ENCODE measurements around the gene CRYBG1. TPM values are rescaled to one million over a fixed set of nuclear protein-coding genes. Genes with fewer than 3 reads are reported as not detected.

The CRYBG1 gene
- total and polyA plus RNA-seq, 2 of the 13 experiments (the other 11 are each of a cell fraction or from before 2014, with no cell fraction given), result 10.1 to 21.9 TPM

- TF ChIP-seq LBX2 (CRISPR knock-in tag; IDR thresholded peaks at IDR 0.05; ENCODE audit: borderline replicate concordance) (no peak), ZNF430 (CRISPR knock-in tag; IDR thresholded peaks at IDR 0.05) (no peak), ATF5 (CRISPR knock-in tag; IDR thresholded peaks at IDR 0.05; ENCODE audit: low read depth) (no peak), PAXIP1 (CRISPR knock-in tag; conservative IDR thresholded peaks at IDR 0.05) (no peak), ZNF326 (CRISPR knock-in tag; IDR thresholded peaks at IDR 0.05; ENCODE audit: borderline replicate concordance) (no peak), ZNF678 (CRISPR knock-in tag; IDR thresholded peaks at IDR 0.05) (no peak), AKNA (CRISPR knock-in tag; IDR thresholded peaks at IDR 0.05; ENCODE audit: borderline replicate concordance) (no peak), KLF12 (CRISPR knock-in tag; IDR thresholded peaks at IDR 0.05; ENCODE audit: borderline replicate concordance) (no peak), ZFX (CRISPR knock-in tag; IDR thresholded peaks at IDR 0.05; ENCODE audit: low read depth) (peak; percentile 27; the same call in 1 of the 2 replicates), RELA (CRISPR knock-in tag; IDR thresholded peaks at IDR 0.05) (no peak), ZNF776 (CRISPR knock-in tag; IDR thresholded peaks at IDR 0.05) (no peak), DPF2 (CRISPR knock-in tag; IDR thresholded peaks at IDR 0.05; ENCODE audit: borderline replicate concordance, low read depth) (no peak), GABPB1 (CRISPR knock-in tag; IDR thresholded peaks at IDR 0.05) (peak; percentile 63; the same call in 1 of the 2 replicates), TIGD3 (CRISPR knock-in tag; IDR thresholded peaks at IDR 0.05; ENCODE audit: borderline replicate concordance) (no peak), ZNF580 (CRISPR knock-in tag; IDR thresholded peaks at IDR 0.05; ENCODE audit: borderline replicate concordance, low read depth) (no peak)
Observed at GRCh38 chr6:106510090-106510970, 149.8 kb downstream of the CRYBG1 start (continued).
